IMR-90 (cell line): ENCODE results near the gene UBL4B. TPM values are rescaled to one million over a fixed set of nuclear protein-coding genes. Genes with fewer than 3 reads are reported as not detected.

ENCODE experiments used
- ATAC-seq: fragments of 200-7000 bp; cut with Tn5 transposase; 2 replicates; pipeline ENCODE4 v1.9.1; 2020; ENCODE audit warnings: low read depth, mild to moderate bottlenecking, moderate library complexity
- BruUV-seq: library from RNA; stranded (reverse); fragments of 400-500 nt; replicated peaks from 2 replicates; lab custom pipeline; 2021; lab: Mats Ljungman, UMichigan
- CTCF ChIA-PET: fragments of 300-600 bp; formaldehyde crosslinking; extraction: SDS; loops from one replicate; lab custom pipeline; 2021; ENCODE audit warnings: antibody characterized with exemption; lab: Yijun Ruan, JAX
- POLR2A ChIA-PET: fragments of 300-600 bp; sonication (Branson Sonifier 250); formaldehyde crosslinking; loops from one replicate; lab custom pipeline; 2022; ENCODE audit warnings: antibody characterized with exemption; ENCODE audit not compliant: unreplicated experiment; lab: Charles Lee
- DNase-seq: peaks from one replicate; pipeline ENCODE4 v3.0.0; 2013
- H2AFZ ChIP-seq: replicated peaks from 2 replicates; pipeline ENCODE3; 2013; ENCODE audit warnings: low read length, mild to moderate bottlenecking; ENCODE audit not compliant: poor library complexity
- H2AK5ac ChIP-seq: 2 replicates; pipeline ENCODE4 v1.6.1; 2013; ENCODE audit warnings: low read depth, low read length, inconsistent platforms
- H2AK9ac ChIP-seq: replicated peaks from 2 replicates; pipeline ENCODE3; 2013; ENCODE audit warnings: mild to moderate bottlenecking, low read depth, low read length, moderate library complexity; ENCODE audit not compliant: poor library complexity
- H2BK120ac ChIP-seq: 2 replicates; pipeline ENCODE4 v1.6.1; 2013; ENCODE audit warnings: low read depth, low read length, inconsistent platforms
- H2BK15ac ChIP-seq: 3 replicates; pipeline ENCODE4 v1.6.1; 2013; ENCODE audit warnings: low read depth, low read length, inconsistent platforms
- H2BK20ac ChIP-seq: 2 replicates; pipeline ENCODE4 v1.6.1; 2013; ENCODE audit warnings: low read depth, mild to moderate bottlenecking, inconsistent platforms, low read length, moderate library complexity
- H2BK5ac ChIP-seq: 2 replicates; pipeline ENCODE4 v1.6.1; 2013; ENCODE audit warnings: mild to moderate bottlenecking, low read depth, low read length, inconsistent platforms; ENCODE audit not compliant: poor library complexity, severe bottlenecking
- H3K14ac ChIP-seq: replicated peaks from 2 replicates; pipeline ENCODE4 v1.6.1; 2013; ENCODE audit warnings: low read depth, low read length, inconsistent platforms
- H3K18ac ChIP-seq: 2 replicates; pipeline ENCODE4 v1.6.1; 2013; ENCODE audit warnings: low read depth, low read length, control low read depth
- H3K23ac ChIP-seq: 2 replicates; pipeline ENCODE4 v1.6.1; 2013; ENCODE audit warnings: low read depth, low read length, inconsistent platforms
- H3K27ac ChIP-seq: 2 replicates; pipeline ENCODE4 v1.5.1; 2013; ENCODE audit warnings: mild to moderate bottlenecking, control low read depth, low read length; ENCODE audit not compliant: insufficient read depth
- H3K27me3 ChIP-seq: 2 replicates; pipeline ENCODE4 v1.6.1; 2013; ENCODE audit warnings: low read length; ENCODE audit not compliant: control insufficient read depth, insufficient read depth
- H3K36me3 ChIP-seq: 2 replicates; pipeline ENCODE4 v1.6.1; 2013; ENCODE audit warnings: low read length, mixed read lengths; ENCODE audit not compliant: control insufficient read depth, insufficient read depth
- H3K4ac ChIP-seq: 2 replicates; pipeline ENCODE4 v1.6.1; 2013; ENCODE audit warnings: low read depth, low read length, inconsistent platforms
- H3K4me1 ChIP-seq: 2 replicates; pipeline ENCODE4 v1.6.1; 2013; ENCODE audit warnings: low read length, mixed read lengths; ENCODE audit not compliant: control insufficient read depth, insufficient read depth
- H3K4me2 ChIP-seq: 2 replicates; pipeline ENCODE4 v1.6.1; 2013; ENCODE audit warnings: low read depth, mild to moderate bottlenecking, control low read depth, low read length, moderate library complexity
- H3K4me3 ChIP-seq: 2 replicates; pipeline ENCODE4 v1.5.1; 2013; ENCODE audit warnings: low read depth, mild to moderate bottlenecking, control low read depth, low read length, moderate library complexity; ENCODE audit not compliant: insufficient read depth
- H3K56ac ChIP-seq: 2 replicates; pipeline ENCODE4 v1.6.1; 2013; ENCODE audit warnings: low read length, inconsistent platforms; ENCODE audit not compliant: insufficient read depth; ENCODE audit errors: extremely low read depth
- H3K79me1 ChIP-seq, 2 experiments: 2 replicates each; pipeline ENCODE4 v1.6.1; 2013; ENCODE audit warnings: low read length in 2 of 2, inconsistent platforms in 1 of 2, low read depth in 1 of 2
- H3K9ac ChIP-seq: 2 replicates; pipeline ENCODE4 v1.6.1; 2013; ENCODE audit warnings: low read depth, low read length, control low read depth
- H3K9me1 ChIP-seq: 2 replicates; pipeline ENCODE4 v1.6.1; 2013; ENCODE audit warnings: low read length, inconsistent platforms; ENCODE audit not compliant: insufficient read depth
- H3K9me3 ChIP-seq: 2 replicates; pipeline ENCODE4 v1.6.1; 2013; ENCODE audit warnings: low read length; ENCODE audit not compliant: control insufficient read depth, insufficient read depth
- H4K20me1 ChIP-seq: 2 replicates; pipeline ENCODE4 v1.6.1; 2013; ENCODE audit warnings: low read length, inconsistent platforms; ENCODE audit not compliant: insufficient read depth
- H4K5ac ChIP-seq: 2 replicates; pipeline ENCODE4 v1.6.1; 2013; ENCODE audit warnings: mild to moderate bottlenecking, low read depth, low read length, control low read depth
- H4K8ac ChIP-seq, 2 experiments: 2 replicates each; pipeline ENCODE4 v1.6.1; 2013; ENCODE audit warnings: low read depth in 2 of 2, low read length in 2 of 2, control low read depth in 1 of 2, inconsistent platforms in 1 of 2
- H4K91ac ChIP-seq: 2 replicates; pipeline ENCODE4 v1.6.1; 2013; ENCODE audit warnings: low read depth, low read length, inconsistent platforms; ENCODE audit not compliant: insufficient read depth
- BHLHE40 ChIP-seq: fragments of 150-350 bp; IDR thresholded peaks from 2 replicates; pipeline ENCODE4 v1.6.1; 2016; ENCODE audit warnings: mild to moderate bottlenecking, low read depth, low read length
- CEBPB ChIP-seq: IDR thresholded peaks from 2 replicates; pipeline ENCODE4 v1.6.1; 2012; ENCODE audit warnings: low read depth, low read length, improper control_type of control experiment
- CHD1 ChIP-seq: IDR thresholded peaks from 2 replicates; pipeline ENCODE4 v1.6.1; 2012; ENCODE audit warnings: low read depth, low read length, improper control_type of control experiment
- CTCF ChIP-seq: conservative IDR thresholded peaks from 2 replicates; pipeline ENCODE4 v1.5.1; 2012; ENCODE audit warnings: mild to moderate bottlenecking, low read depth, low read length, improper control_type of control experiment
- ELK1 ChIP-seq: fragments of 150-350 bp; IDR thresholded peaks from 2 replicates; pipeline ENCODE4 v1.6.1; 2016; ENCODE audit warnings: low read depth, mild to moderate bottlenecking, low read length, moderate library complexity, borderline replicate concordance
- FOS ChIP-seq: fragments of 150-350 bp; IDR thresholded peaks from 2 replicates; pipeline ENCODE4 v1.6.1; 2016; ENCODE audit warnings: low read depth, low read length
- MAFK ChIP-seq: IDR thresholded peaks from 2 replicates; pipeline ENCODE4 v1.6.1; 2012; ENCODE audit warnings: low read depth, low read length, improper control_type of control experiment
- MAZ ChIP-seq: IDR thresholded peaks from 2 replicates; pipeline ENCODE4 v1.6.1; 2012; ENCODE audit warnings: low read depth, mild to moderate bottlenecking, low read length, improper control_type of control experiment, moderate library complexity, borderline replicate concordance
- MXI1 ChIP-seq: IDR thresholded peaks from 2 replicates; pipeline ENCODE4 v1.6.1; 2012; ENCODE audit warnings: low read depth, mild to moderate bottlenecking, low read length, moderate library complexity, borderline replicate concordance
- NFE2L2 ChIP-seq: fragments of 150-350 bp; IDR thresholded peaks from 2 replicates; pipeline ENCODE4 v1.6.1; 2016; ENCODE audit warnings: low read depth, mild to moderate bottlenecking, low read length
- POLR2A ChIP-seq: IDR thresholded peaks from 2 replicates; pipeline ENCODE4 v1.6.1; 2012; ENCODE audit warnings: mild to moderate bottlenecking, low read depth, low read length
- RAD21 ChIP-seq: IDR thresholded peaks from 2 replicates; pipeline ENCODE4 v1.6.1; 2012; ENCODE audit warnings: low read length, improper control_type of control experiment
- RFX5 ChIP-seq: IDR thresholded peaks from 2 replicates; pipeline ENCODE4 v1.8.0; 2012; ENCODE audit warnings: low read depth, mild to moderate bottlenecking, low read length, moderate library complexity
- SMC3 ChIP-seq: fragments of 150-350 bp; IDR thresholded peaks from 2 replicates; pipeline ENCODE4 v1.6.1; 2016; ENCODE audit warnings: low read depth, mild to moderate bottlenecking, antibody characterized with exemption, low read length, moderate library complexity
- USF2 ChIP-seq: fragments of 150-350 bp; IDR thresholded peaks from 2 replicates; pipeline ENCODE4 v1.6.1; 2017; ENCODE audit warnings: mild to moderate bottlenecking, antibody characterized with exemption, low read length, low read depth
- WGBS, 2 experiments: methylation state at CpG; one replicate each; pipeline versions ENCODE4 v1.1.5 to v1.1.7; 2013; ENCODE audit warnings: missing lambda C conversion rate in 2 of 2; ENCODE audit not compliant: insufficient read length in 1 of 2; ENCODE audit errors: extremely low coverage in 2 of 2; 5-methylcytosine and 5-hydroxymethylcytosine counted together
- dilution Hi-C: fragments of 300-500 bp; cut with HindIII; formaldehyde crosslinking; loops from one replicate; pipeline ENCODE4 v1.14.3; 2018; ENCODE audit warnings: low sequenced_read_pairs; ENCODE audit not compliant: unreplicated experiment
- in situ Hi-C: fragments of 300-500 bp; cut with MboI; formaldehyde crosslinking; loops from 3 replicates; pipeline ENCODE4 v1.14.3; 2019; ENCODE audit warnings: low sequenced_read_pairs, inconsistent platforms, mixed read lengths
- intact Hi-C: fragments of 100-400 bp; cut with micrococcal nuclease; formaldehyde crosslinking; loops from 2 replicates; pipeline ENCODE4 v1.10.0; 2022
- polyA plus RNA-seq, 3 experiments: library from polyadenylated mRNA; depleted of rRNA; stranded (reverse); fragments of >200 nt; gene quantifications; 2 replicates each; pipeline ENCODE4 v1.2.3, GENCODE V29; 2012; ENCODE audit warnings: low replicate concordance in 1 of 3
- total RNA-seq: library from RNA; depleted of rRNA; stranded (reverse); fragments of >200 nt; gene quantifications from 2 replicates; pipeline ENCODE4 v1.2.3, GENCODE V29; 2012

UBL4B gene
- total and polyA plus RNA-seq, 2 of the 4 experiments (the other 2 are of a cell fraction), result not detected

- Histone ChIP-seq H3K4me1 (no peaks in the 10 kb centered on the region; the same call in 1 of the 2 replicates), H3K23ac (no peak overlapping the region), H3K79me1 (no peaks in the 10 kb centered on the region), H3K4me2 (no peak overlapping the region), H3K27ac (no peak overlapping the region), H4K91ac (no peak overlapping the region), H2AFZ (peak overlapping the region; percentile 53), H3K4me3 (no peak overlapping the region), H3K9me1 (no peaks in the 10 kb centered on the region), H3K14ac (no peak overlapping the region), H2BK15ac (no peak overlapping the region), H3K9ac (no peak overlapping the region), H3K27me3 (peaks cover 78% of the 10 kb centered on the region), H4K8ac (no peak overlapping the region), H2BK5ac (no peak overlapping the region), H3K56ac (no peak overlapping the region), H3K18ac (no peak overlapping the region), H3K4ac (no peak overlapping the region), H3K9me3 (peaks cover 24% of the 10 kb centered on the region), H2AK5ac (no peak overlapping the region), H2AK9ac (no peak overlapping the region), H4K5ac (no peak overlapping the region), H2BK120ac (no peak overlapping the region), H3K36me3 (no peaks in the 10 kb centered on the region), H2BK20ac (no peak overlapping the region), H4K20me1 (peaks cover 21% of the 10 kb centered on the region; the same call in 1 of the 2 replicates)
- 0 out of 2 replicates have a peak, but pooled peaks have one; percentile 5 for ATAC-seq
- WGBS, 2 experiments, result 8% methylated on average over 26 of the region's 68 CpGs; no CpG with 5 or more reads in 1 of the 2 experiments
- BruUV-seq, result no TSS peak
- intact Hi-C loops (no loop called here), dilution Hi-C loops (no loop called here), in situ Hi-C loops (no loop called here)
- DNase-seq, result no peak
- POLR2A ChIA-PET, result no interaction called here
- CTCF ChIA-PET, result interaction anchor here (1.1 kb wide), 1 partner anchor 15 kb away, joined by 3 read pairs; no protein-coding TSS in a partner anchor
- no peak for TF ChIP-seq SMC3
- no peak for TF ChIP-seq FOS
- no peak for TF ChIP-seq BHLHE40
- TF ChIP-seq USF2, result no peak
- no peak for TF ChIP-seq CTCF
- no peak for TF ChIP-seq MXI1
- no peak for TF ChIP-seq RFX5
- no peak for TF ChIP-seq NFE2L2
- no peak for TF ChIP-seq MAZ
- TF ChIP-seq CEBPB, result no peak
- TF ChIP-seq ELK1, result no peak
- no peak for TF ChIP-seq POLR2A
- no peak for TF ChIP-seq CHD1
- no peak for TF ChIP-seq RAD21
- TF ChIP-seq MAFK, result no peak
Measured at GRCh38 chr1:110068646-110069403, 43.4 kb upstream of the UBL4B start.
